Measurements from ENCODE around the gene ZNF382.

Gene ZNF382

GRCh38 chr19:36638862-36639510 lies 33.9 kb downstream of the ZNF382 start:
- peak; percentile 10 for DNase-seq (ENCODE audit: low read depth, low spot score)
- H3K4me3 ChIP-seq (ENCODE audit: low read depth, low read length), result no peak overlapping the region
- TF ChIP-seq CTCF (IDR thresholded peaks at IDR 0.05; ENCODE audit: low read depth, low read length), result no peak
- in situ Hi-C loops (cut with HindIII; ENCODE audit: low sequenced_read_pairs), result no loop called here

GRCh38 chr19:36646746-36647145 lies 41.6 kb downstream of the ZNF382 start:
- no peak overlapping the region for H3K4me3 ChIP-seq (ENCODE audit: low read depth, low read length)
- in situ Hi-C loops (cut with HindIII; ENCODE audit: low sequenced_read_pairs), result no loop called here
- TF ChIP-seq CTCF (IDR thresholded peaks at IDR 0.05; ENCODE audit: low read depth, low read length), result no peak
- no peak for DNase-seq (ENCODE audit: low read depth, low spot score)

- in situ Hi-C loops (cut with HindIII; ENCODE audit: low sequenced_read_pairs), result no loop called here
- no peak for TF ChIP-seq CTCF (IDR thresholded peaks at IDR 0.05; ENCODE audit: low read depth, low read length)
- H3K4me3 ChIP-seq (ENCODE audit: low read depth, low read length), result no peak overlapping the region
- no peak for DNase-seq (ENCODE audit: low read depth, low spot score)
These were observed 47.8 kb downstream of the ZNF382 start for GRCh38 chr19:36652958-36653357.

GRCh38 chr19:36665832-36666231 lies 60.7 kb downstream of the ZNF382 start:
- H3K4me3 ChIP-seq (ENCODE audit: low read depth, low read length), result peak overlapping the region; percentile 96
- in situ Hi-C loops (cut with HindIII; ENCODE audit: low sequenced_read_pairs), result no loop called here
- no peak for DNase-seq (ENCODE audit: low read depth, low spot score)
- no peak for TF ChIP-seq CTCF (IDR thresholded peaks at IDR 0.05; ENCODE audit: low read depth, low read length)

GRCh38 chr19:36668646-36669045 lies 63.5 kb downstream of the ZNF382 start:
- DNase-seq (ENCODE audit: low read depth, low spot score), result no peak
- no peak for TF ChIP-seq CTCF (IDR thresholded peaks at IDR 0.05; ENCODE audit: low read depth, low read length)
- in situ Hi-C loops (cut with HindIII; ENCODE audit: low sequenced_read_pairs), result no loop called here
- H3K4me3 ChIP-seq (ENCODE audit: low read depth, low read length), result no peak overlapping the region

GRCh38 chr19:36672368-36672767 lies 67.3 kb downstream of the ZNF382 start:
- DNase-seq (ENCODE audit: low read depth, low spot score), result no peak
- H3K4me3 ChIP-seq (ENCODE audit: low read depth, low read length), result no peak overlapping the region
- no peak for TF ChIP-seq CTCF (IDR thresholded peaks at IDR 0.05; ENCODE audit: low read depth, low read length)
- in situ Hi-C loops (cut with HindIII; ENCODE audit: low sequenced_read_pairs), result no loop called here

Measured in astrocyte of the spinal cord (primary cell).